AG09319 (cell line): ENCODE data around the gene SARS1.

Experiments
- DNase-seq: peaks from one replicate; pipeline ENCODE4 v3.0.0-alpha.2; 2010; ENCODE audit warnings: low read depth; ENCODE audit errors: extremely low read depth
- CTCF ChIP-seq: IDR thresholded peaks from 2 replicates; pipeline ENCODE4 v1.5.1; 2011; ENCODE audit warnings: low read depth, mild to moderate bottlenecking, inconsistent platforms, low read length, moderate library complexity

SARS1 gene

DNA sequence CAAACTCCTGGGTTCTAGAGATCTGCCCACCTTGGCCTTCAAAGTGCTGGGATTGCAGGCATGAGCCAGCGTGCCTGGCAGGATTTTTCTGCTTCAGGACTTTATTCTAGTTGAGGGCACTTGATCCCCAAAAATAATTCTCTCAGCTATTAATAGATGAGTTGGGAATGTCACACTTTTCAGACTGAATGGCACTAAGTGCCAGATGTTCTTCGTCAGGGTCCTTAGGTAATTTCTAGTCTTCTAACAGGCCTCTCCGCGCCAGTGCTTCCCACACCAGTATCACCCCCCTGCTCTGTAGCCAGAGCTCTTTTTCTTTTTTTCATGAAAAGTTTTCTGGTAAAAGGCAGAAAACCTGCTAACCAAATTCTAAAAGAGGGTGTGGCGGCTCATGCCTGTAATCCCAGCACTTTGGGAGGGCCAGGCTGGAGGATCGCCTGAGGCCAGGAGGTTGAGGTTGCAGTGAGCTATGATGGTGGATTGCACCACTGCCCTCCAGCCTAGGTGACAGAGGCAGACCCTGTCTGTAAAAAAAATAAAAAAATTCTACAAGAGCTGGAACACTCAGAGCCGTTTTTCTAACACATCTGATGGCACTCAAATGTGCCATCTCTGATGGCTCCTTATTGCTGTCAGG lies 6.1 kb upstream of the SARS1 start:
- DNase-seq = no peak
- TF ChIP-seq CTCF = no peak

DNA sequence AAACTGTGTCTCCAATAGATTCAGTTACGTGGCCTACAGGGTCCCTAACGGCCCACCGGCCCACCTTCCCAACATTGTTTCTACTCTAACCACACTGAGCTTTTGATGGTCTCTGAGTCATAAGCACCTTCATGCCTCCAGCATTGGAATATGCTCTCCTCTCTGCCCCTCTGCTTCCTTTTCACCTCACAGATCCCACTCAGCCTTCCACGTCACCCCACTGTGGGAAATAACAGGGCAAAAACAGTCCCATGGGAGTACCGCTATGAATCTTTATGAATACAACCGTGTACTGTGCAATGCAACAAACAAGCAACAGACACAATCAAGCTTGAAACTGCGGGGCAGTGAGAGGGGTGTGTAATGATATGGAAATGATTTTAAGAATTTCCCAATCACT lies 5.3 kb upstream of the SARS1 start:
- TF ChIP-seq CTCF = no peak
- DNase-seq = no peak

- DNase-seq = no peak
These were observed 4.8 kb upstream of the SARS1 start for GRCh38 chr1:109208836-109209463.

DNA sequence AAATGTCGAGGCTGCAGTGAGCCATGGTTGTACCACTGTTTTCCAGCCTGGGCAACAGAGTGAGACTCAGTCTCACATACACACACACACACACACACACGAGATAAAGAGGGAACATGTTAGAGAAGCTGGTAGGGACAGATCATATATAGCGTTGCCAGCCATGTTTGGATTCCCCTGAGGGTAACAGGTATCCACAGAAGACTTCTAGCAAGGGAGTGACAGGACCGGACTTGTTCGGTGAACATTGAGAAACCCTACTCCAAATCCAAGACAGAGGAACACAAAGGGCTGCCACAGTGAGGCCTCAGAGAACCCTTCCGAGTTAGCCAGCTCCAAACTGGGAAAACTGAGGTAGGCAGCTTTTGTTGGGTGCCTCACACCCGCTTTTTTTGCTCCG lies 3.7 kb upstream of the SARS1 start:
- no peak for DNase-seq
- TF ChIP-seq CTCF = no peak

More at GRCh38 chr1:109208836-109209463, 4.8 kb upstream of the SARS1 start:
- TF ChIP-seq CTCF = no peak

- no peak for DNase-seq
- TF ChIP-seq CTCF = no peak
These were observed 334 bp upstream of the SARS1 start for GRCh38 chr1:109213345-109213823.

GRCh38 chr1:109214695-109215623 lies 1.2 kb downstream of the SARS1 start:
- TF ChIP-seq CTCF = no peak
- DNase-seq = peak; percentile 93
